K562 (cell line): ENCODE results near the gene MACROD2. TPM values are rescaled to one million over a fixed set of nuclear protein-coding genes. Genes with fewer than 3 reads are reported as not detected.

Experiments
- ATAC-seq: fragments of 200-7000 bp; cut with Tn5 transposase; 3 replicates; pipeline ENCODE4 v1.9.1; 2020; ENCODE audit warnings: moderate library complexity
- BruUV-seq: library from RNA; stranded (reverse); fragments of 400-500 nt; replicated peaks from 2 replicates; lab custom pipeline; 2021; lab: Mats Ljungman, UMichigan
- CTCF ChIA-PET: fragments of 300-600 bp; formaldehyde crosslinking; extraction: SDS; loops from one replicate; lab custom pipeline; 2021; ENCODE audit warnings: low intra/inter-chr PET ratio; lab: Yijun Ruan, JAX
- POLR2A ChIA-PET: fragments of 300-600, 350-650 bp; sonication (Branson Sonifier 250); formaldehyde crosslinking; extraction: SDS; loops from one replicate; lab custom pipeline; 2021; ENCODE audit warnings: antibody characterized with exemption, inconsistent platforms; lab: Yijun Ruan, JAX
- DNase-seq, 4 experiments: peaks; one replicate each; pipeline versions ENCODE4 v3.0.0 to v3.0.0-alpha.2; 2011 to 2018; ENCODE audit warnings: low spot score in 3 of 4, mixed read lengths in 3 of 4; ENCODE audit errors: extremely low read depth in 1 of 4
- FAIRE-seq: peaks from 2 replicates; lab custom pipeline; 2011; peaks lifted over from hg19 to GRCh38; lab: Jason Lieb, UNC
- H2AFZ ChIP-seq: 2 replicates; pipeline ENCODE4 v1.6.0; 2011; ENCODE audit warnings: low read depth, low read length, control low read depth, inconsistent platforms
- H3K27ac ChIP-seq: fragments of 200-600 bp; 3 replicates; pipeline ENCODE4 v1.8.0; 2011; ENCODE audit warnings: low read depth, mild to moderate bottlenecking, control low read depth, inconsistent platforms, low read length, moderate library complexity, mixed read lengths; ENCODE audit errors: extremely low read depth
- H3K27me3 ChIP-seq, 2 experiments: fragments of 300-600 bp in 1 of 2; 2 replicates in 1 of 2; 3 replicates in 1 of 2; pipeline versions ENCODE4 v1.6.0 to v1.8.0; 2011; ENCODE audit warnings: inconsistent platforms in 2 of 2, low read length in 2 of 2, mild to moderate bottlenecking in 1 of 2, mixed read lengths in 1 of 2, moderate library complexity in 1 of 2; ENCODE audit not compliant: control insufficient read depth in 2 of 2, insufficient read depth in 2 of 2
- H3K36me3 ChIP-seq: fragments of 300-600 bp; 3 replicates; pipeline ENCODE4 v1.8.0; 2011; ENCODE audit warnings: mild to moderate bottlenecking, low read length, inconsistent platforms; ENCODE audit not compliant: control insufficient read depth, insufficient read depth
- H3K4me1 ChIP-seq, 2 experiments: fragments of 200-600 bp in 1 of 2; replicated peaks in 1 of 2; 2 replicates in 1 of 2; 3 replicates in 1 of 2; pipeline versions ENCODE4 v1.5.1 to v1.8.0; 2011; ENCODE audit warnings: inconsistent platforms in 2 of 2, low read length in 2 of 2, mild to moderate bottlenecking in 1 of 2, mixed read lengths in 1 of 2, moderate library complexity in 1 of 2; ENCODE audit not compliant: control insufficient read depth in 2 of 2, insufficient read depth in 2 of 2
- H3K4me2 ChIP-seq: 2 replicates; pipeline ENCODE4 v1.6.1; 2011; ENCODE audit warnings: low read length, control low read depth, inconsistent platforms, mixed read lengths; ENCODE audit not compliant: insufficient read depth
- H3K4me3 ChIP-seq: fragments of 200-600 bp; sonication (generic), shearing (Covaris generic); 2 replicates; pipeline ENCODE4 v1.5.1; 2016; ENCODE audit warnings: control low read depth, inconsistent platforms
- H3K79me2 ChIP-seq: fragments of 200-600 bp; 3 replicates; pipeline ENCODE4 v1.8.0; 2011; ENCODE audit warnings: low read length, inconsistent platforms; ENCODE audit not compliant: control insufficient read depth, insufficient read depth
- H3K9ac ChIP-seq, 2 experiments: 2 replicates each; pipeline versions ENCODE4 v1.6.0 to v1.6.1; 2011; ENCODE audit warnings: low read depth in 2 of 2, low read length in 2 of 2, control low read depth in 1 of 2, inconsistent platforms in 1 of 2, mild to moderate bottlenecking in 1 of 2, mixed read lengths in 1 of 2; ENCODE audit not compliant: insufficient read depth in 1 of 2
- H3K9me1 ChIP-seq: one replicate; pipeline ENCODE4 v1.6.0; 2011; ENCODE audit warnings: inconsistent platforms, mild to moderate bottlenecking, low read length, moderate library complexity; ENCODE audit not compliant: control insufficient read depth, insufficient read depth
- H3K9me3 ChIP-seq: replicated peaks from 2 replicates; pipeline ENCODE4 v1.5.1; 2011; ENCODE audit warnings: low read depth, low read length, inconsistent platforms; ENCODE audit not compliant: control insufficient read depth, insufficient read depth
- H4K20me1 ChIP-seq: replicated peaks from 2 replicates; pipeline ENCODE4 v1.6.1; 2011; ENCODE audit warnings: low read length, inconsistent platforms, mixed read lengths; ENCODE audit not compliant: control insufficient read depth, insufficient read depth
- CBFA2T2 ChIP-seq: fragments of 450-650 bp; conservative IDR thresholded peaks from 2 replicates; pipeline ENCODE4 v1.6.1; 2017; ENCODE audit warnings: mild to moderate bottlenecking
- CBX2 ChIP-seq: fragments of 200-600 bp; sonication (generic); IDR thresholded peaks from one replicate; pipeline ENCODE4 v1.6.1; 2012; ENCODE audit warnings: mild to moderate bottlenecking, low read length, inconsistent platforms; ENCODE audit not compliant: insufficient read depth, poor library complexity, severe bottlenecking
- FOXJ3 ChIP-seq: sonication (generic); formaldehyde crosslinking; IDR thresholded peaks from 2 replicates; pipeline ENCODE4 v1.4.0; 2020; ENCODE audit warnings: mild to moderate bottlenecking, missing genetic modification reagents
- HDAC2 ChIP-seq: fragments of 450-650 bp; IDR thresholded peaks from 2 replicates; pipeline ENCODE4 v1.6.1; 2016; ENCODE audit warnings: mild to moderate bottlenecking
- HEY1 ChIP-seq: fragments of 250-450 bp; sonication (Bioruptor Pico); IDR thresholded peaks from 2 replicates; pipeline ENCODE4 v1.5.0; 2020; ENCODE audit warnings: mild to moderate bottlenecking, moderate library complexity, borderline replicate concordance
- NUFIP1 ChIP-seq: fragments of 450-650 bp; IDR thresholded peaks from 2 replicates; pipeline ENCODE4 v1.6.1; 2018; ENCODE audit not compliant: partially characterized antibody
- SAFB2 ChIP-seq: fragments of 200-400 bp; formaldehyde crosslinking; IDR thresholded peaks from 2 replicates; pipeline ENCODE4 v1.6.1; 2018; ENCODE audit warnings: borderline replicate concordance, low read length, low read depth, moderate library complexity; ENCODE audit not compliant: severe bottlenecking
- SIN3B ChIP-seq: fragments of 450-650 bp; IDR thresholded peaks from 2 replicates; pipeline ENCODE4 v1.6.1; 2017; ENCODE audit warnings: low read depth, mild to moderate bottlenecking, moderate library complexity
- ZNF76 ChIP-seq: fragments of 250-450 bp; sonication (Bioruptor Pico); IDR thresholded peaks from 2 replicates; pipeline ENCODE4 v1.4.0; 2020; ENCODE audit warnings: mild to moderate bottlenecking, moderate library complexity, borderline replicate concordance
- WGBS: fragments of 100-300 bp; shearing (Covaris generic); methylation state at CpG from one replicate; pipeline ENCODE4 v1.1.6; 2016; ENCODE audit warnings: low coverage, mixed read lengths; ENCODE audit not compliant: insufficient coverage; ENCODE audit errors: missing lambda C conversion rate; 5-methylcytosine and 5-hydroxymethylcytosine counted together
- in situ Hi-C: fragments of 300-500 bp; cut with MboI; formaldehyde crosslinking; loops from 4 replicates; pipeline ENCODE4 v1.15.0; 2018; ENCODE audit warnings: inconsistent platforms, mixed read lengths
- intact Hi-C: fragments of 100-400 bp; cut with micrococcal nuclease; formaldehyde crosslinking; loops from 2 replicates; pipeline ENCODE4 v1.14.2; 2022
- polyA plus RNA-seq, 8 experiments: library from polyadenylated mRNA; depleted of rRNA in 4 of 8; stranded (reverse) in 5 of 8; unstranded in 3 of 8; fragments of >200 nt; fragmentation: Nextera tagmentation in 2 of 8; fragmentation: Illumina TruSeq in 1 of 8; extraction: Ambion mirVana in 2 of 8; extraction: Trizol in 1 of 8; gene quantifications; 2 replicates each; pipeline versions ENCODE4 v1.2.1 to v1.2.3, GENCODE V29; 2011 to 2014; ENCODE audit warnings: inconsistent platforms in 1 of 8, missing spikeins in 1 of 8
- total RNA-seq, 7 experiments: library from RNA; depleted of rRNA in 6 of 7; stranded (reverse); fragments of >200 nt in 6 of 7; fragmentation: Illumina TruSeq in 2 of 7; extraction: Trizol in 2 of 7; gene quantifications; 2 replicates each; pipeline versions ENCODE4 v1.2.1 to v1.2.3, GENCODE V29; 2011 to 2021; ENCODE audit warnings: low replicate concordance in 1 of 7
- TF ChIP-seq, protein P1 (sequence below): fragments of 450-650 bp; IDR thresholded peaks from 2 replicates; pipeline ENCODE4 v1.6.1; 2016; ENCODE audit warnings: mild to moderate bottlenecking, moderate library complexity
- TF ChIP-seq, protein P2 (sequence below): fragments of 250-450 bp; sonication (Bioruptor Pico); IDR thresholded peaks from 2 replicates; pipeline ENCODE4 v1.4.0; 2020; ENCODE audit warnings: borderline replicate concordance

Gene MACROD2
- total and polyA plus RNA-seq, 9 of the 15 experiments (the other 6 are each of a cell fraction or from before 2014, with no cell fraction given) = not detected

DNA sequence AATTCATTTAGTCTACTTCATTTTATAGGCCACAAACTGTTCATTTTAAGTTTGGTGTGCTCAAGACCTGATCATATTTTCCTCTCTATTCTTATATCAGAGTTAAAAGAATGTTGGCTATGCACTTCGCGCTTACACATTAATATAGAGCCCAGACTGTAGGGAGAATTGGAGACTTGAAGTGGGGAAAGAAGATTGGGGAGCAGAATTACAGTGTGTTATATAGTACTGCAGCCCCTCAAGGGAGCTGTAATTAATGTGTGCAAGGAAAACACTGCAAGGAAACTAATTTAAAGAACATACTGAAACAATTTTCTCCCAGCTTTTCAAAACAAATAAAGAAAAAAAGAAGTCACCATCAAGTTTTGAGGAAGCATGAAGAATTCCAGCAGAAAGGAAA lies 914.8 kb downstream of the MACROD2 start:
- ChIA-PET POLR2A (no interaction called here), CTCF (no interaction called here)
- ATAC-seq = no peak
- Histone ChIP-seq H3K9ac (no peak overlapping the region), H3K4me1 (no peaks in the 10 kb centered on the region), H3K27me3 (no peaks in the 10 kb centered on the region), H3K4me3 (no peak overlapping the region), H3K4me2 (no peak overlapping the region), H3K9me3 (no peaks in the 10 kb centered on the region), H3K9me1 (no peaks in the 10 kb centered on the region), H3K36me3 (no peaks in the 10 kb centered on the region), H3K79me2 (no peaks in the 10 kb centered on the region), H3K27ac (no peak overlapping the region), H2AFZ (no peak overlapping the region), H4K20me1 (no peaks in the 10 kb centered on the region)
- no peak for DNase-seq
- FAIRE-seq = no peak
- BruUV-seq = no TSS peak
- in situ Hi-C loops (no loop called here), intact Hi-C loops (no loop called here)
- WGBS = 0% methylated on average over 2 of the region's 2 CpGs
- TF ChIP-seq CBX2 (no peak), SAFB2 (no peak), CBFA2T2 (no peak), NUFIP1 (no peak), HDAC2 (no peak), SIN3B (no peak), ZNF76 (no peak), FOXJ3 (CRISPR knock-in tag) (no peak), HEY1 (CRISPR knock-in tag) (no peak)
- TF ChIP-seq, protein P1, sequence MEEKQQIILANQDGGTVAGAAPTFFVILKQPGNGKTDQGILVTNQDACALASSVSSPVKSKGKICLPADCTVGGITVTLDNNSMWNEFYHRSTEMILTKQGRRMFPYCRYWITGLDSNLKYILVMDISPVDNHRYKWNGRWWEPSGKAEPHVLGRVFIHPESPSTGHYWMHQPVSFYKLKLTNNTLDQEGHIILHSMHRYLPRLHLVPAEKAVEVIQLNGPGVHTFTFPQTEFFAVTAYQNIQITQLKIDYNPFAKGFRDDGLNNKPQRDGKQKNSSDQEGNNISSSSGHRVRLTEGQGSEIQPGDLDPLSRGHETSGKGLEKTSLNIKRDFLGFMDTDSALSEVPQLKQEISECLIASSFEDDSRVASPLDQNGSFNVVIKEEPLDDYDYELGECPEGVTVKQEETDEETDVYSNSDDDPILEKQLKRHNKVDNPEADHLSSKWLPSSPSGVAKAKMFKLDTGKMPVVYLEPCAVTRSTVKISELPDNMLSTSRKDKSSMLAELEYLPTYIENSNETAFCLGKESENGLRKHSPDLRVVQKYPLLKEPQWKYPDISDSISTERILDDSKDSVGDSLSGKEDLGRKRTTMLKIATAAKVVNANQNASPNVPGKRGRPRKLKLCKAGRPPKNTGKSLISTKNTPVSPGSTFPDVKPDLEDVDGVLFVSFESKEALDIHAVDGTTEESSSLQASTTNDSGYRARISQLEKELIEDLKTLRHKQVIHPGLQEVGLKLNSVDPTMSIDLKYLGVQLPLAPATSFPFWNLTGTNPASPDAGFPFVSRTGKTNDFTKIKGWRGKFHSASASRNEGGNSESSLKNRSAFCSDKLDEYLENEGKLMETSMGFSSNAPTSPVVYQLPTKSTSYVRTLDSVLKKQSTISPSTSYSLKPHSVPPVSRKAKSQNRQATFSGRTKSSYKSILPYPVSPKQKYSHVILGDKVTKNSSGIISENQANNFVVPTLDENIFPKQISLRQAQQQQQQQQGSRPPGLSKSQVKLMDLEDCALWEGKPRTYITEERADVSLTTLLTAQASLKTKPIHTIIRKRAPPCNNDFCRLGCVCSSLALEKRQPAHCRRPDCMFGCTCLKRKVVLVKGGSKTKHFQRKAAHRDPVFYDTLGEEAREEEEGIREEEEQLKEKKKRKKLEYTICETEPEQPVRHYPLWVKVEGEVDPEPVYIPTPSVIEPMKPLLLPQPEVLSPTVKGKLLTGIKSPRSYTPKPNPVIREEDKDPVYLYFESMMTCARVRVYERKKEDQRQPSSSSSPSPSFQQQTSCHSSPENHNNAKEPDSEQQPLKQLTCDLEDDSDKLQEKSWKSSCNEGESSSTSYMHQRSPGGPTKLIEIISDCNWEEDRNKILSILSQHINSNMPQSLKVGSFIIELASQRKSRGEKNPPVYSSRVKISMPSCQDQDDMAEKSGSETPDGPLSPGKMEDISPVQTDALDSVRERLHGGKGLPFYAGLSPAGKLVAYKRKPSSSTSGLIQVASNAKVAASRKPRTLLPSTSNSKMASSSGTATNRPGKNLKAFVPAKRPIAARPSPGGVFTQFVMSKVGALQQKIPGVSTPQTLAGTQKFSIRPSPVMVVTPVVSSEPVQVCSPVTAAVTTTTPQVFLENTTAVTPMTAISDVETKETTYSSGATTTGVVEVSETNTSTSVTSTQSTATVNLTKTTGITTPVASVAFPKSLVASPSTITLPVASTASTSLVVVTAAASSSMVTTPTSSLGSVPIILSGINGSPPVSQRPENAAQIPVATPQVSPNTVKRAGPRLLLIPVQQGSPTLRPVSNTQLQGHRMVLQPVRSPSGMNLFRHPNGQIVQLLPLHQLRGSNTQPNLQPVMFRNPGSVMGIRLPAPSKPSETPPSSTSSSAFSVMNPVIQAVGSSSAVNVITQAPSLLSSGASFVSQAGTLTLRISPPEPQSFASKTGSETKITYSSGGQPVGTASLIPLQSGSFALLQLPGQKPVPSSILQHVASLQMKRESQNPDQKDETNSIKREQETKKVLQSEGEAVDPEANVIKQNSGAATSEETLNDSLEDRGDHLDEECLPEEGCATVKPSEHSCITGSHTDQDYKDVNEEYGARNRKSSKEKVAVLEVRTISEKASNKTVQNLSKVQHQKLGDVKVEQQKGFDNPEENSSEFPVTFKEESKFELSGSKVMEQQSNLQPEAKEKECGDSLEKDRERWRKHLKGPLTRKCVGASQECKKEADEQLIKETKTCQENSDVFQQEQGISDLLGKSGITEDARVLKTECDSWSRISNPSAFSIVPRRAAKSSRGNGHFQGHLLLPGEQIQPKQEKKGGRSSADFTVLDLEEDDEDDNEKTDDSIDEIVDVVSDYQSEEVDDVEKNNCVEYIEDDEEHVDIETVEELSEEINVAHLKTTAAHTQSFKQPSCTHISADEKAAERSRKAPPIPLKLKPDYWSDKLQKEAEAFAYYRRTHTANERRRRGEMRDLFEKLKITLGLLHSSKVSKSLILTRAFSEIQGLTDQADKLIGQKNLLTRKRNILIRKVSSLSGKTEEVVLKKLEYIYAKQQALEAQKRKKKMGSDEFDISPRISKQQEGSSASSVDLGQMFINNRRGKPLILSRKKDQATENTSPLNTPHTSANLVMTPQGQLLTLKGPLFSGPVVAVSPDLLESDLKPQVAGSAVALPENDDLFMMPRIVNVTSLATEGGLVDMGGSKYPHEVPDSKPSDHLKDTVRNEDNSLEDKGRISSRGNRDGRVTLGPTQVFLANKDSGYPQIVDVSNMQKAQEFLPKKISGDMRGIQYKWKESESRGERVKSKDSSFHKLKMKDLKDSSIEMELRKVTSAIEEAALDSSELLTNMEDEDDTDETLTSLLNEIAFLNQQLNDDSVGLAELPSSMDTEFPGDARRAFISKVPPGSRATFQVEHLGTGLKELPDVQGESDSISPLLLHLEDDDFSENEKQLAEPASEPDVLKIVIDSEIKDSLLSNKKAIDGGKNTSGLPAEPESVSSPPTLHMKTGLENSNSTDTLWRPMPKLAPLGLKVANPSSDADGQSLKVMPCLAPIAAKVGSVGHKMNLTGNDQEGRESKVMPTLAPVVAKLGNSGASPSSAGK = no peak
- TF ChIP-seq, protein P2, sequence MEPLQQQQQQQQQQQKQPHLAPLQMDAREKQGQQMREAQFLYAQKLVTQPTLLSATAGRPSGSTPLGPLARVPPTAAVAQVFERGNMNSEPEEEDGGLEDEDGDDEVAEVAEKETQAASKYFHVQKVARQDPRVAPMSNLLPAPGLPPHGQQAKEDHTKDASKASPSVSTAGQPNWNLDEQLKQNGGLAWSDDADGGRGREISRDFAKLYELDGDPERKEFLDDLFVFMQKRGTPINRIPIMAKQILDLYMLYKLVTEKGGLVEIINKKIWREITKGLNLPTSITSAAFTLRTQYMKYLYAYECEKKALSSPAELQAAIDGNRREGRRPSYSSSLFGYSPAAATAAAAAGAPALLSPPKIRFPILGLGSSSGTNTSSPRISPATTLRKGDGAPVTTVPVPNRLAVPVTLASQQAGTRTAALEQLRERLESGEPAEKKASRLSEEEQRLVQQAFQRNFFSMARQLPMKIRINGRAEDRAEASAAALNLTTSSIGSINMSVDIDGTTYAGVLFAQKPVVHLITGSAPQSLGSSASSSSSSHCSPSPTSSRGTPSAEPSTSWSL (CRISPR knock-in tag) = no peak
